Testis (tissue), 3 donors: ENCODE data around the gene CLPTM1L. TPM values are rescaled to one million over a fixed set of nuclear protein-coding genes. Genes with fewer than 3 reads are reported as not detected.

Source experiments
- DNase-seq: peaks from one replicate; pipeline ENCODE4 v3.0.0-alpha.2; 2019
- H3K27ac ChIP-seq, 2 donors: fragments of 200-600 bp; sonication (generic); one replicate each; pipeline ENCODE4 v1.5.1; 2019
- H3K27me3 ChIP-seq: fragments of 200-600 bp; sonication (generic); one replicate; pipeline ENCODE4 v1.5.1; 2019
- H3K36me3 ChIP-seq: fragments of 200-600 bp; sonication (generic); one replicate; pipeline ENCODE4 v1.5.1; 2017; ENCODE audit warnings: low read depth; ENCODE audit errors: missing control alignments
- H3K4me1 ChIP-seq: fragments of 200-600 bp; sonication (generic); one replicate; pipeline ENCODE4 v1.5.1; 2019
- H3K4me3 ChIP-seq, 2 donors: fragments of 200-600 bp; sonication (generic); one replicate each; pipeline ENCODE4 v1.5.1; 2017 to 2019
- H3K9me3 ChIP-seq: fragments of 200-600 bp; sonication (generic); one replicate; pipeline ENCODE4 v1.5.1; 2017
- CTCF ChIP-seq, 3 experiments: fragments of 450-650 bp in 2 of 3; fragments of 200-600 bp in 1 of 3; sonication (generic) in 1 of 3; IDR thresholded peaks; one replicate each; pipeline ENCODE4 v1.5.1; 2016 to 2019; ENCODE audit warnings: antibody characterized with exemption in 3 of 3, mild to moderate bottlenecking in 2 of 3, moderate library complexity in 1 of 3
- POLR2A ChIP-seq: fragments of 450-650 bp; IDR thresholded peaks from one replicate; pipeline ENCODE4 v1.6.1; 2017; ENCODE audit warnings: antibody characterized with exemption, mild to moderate bottlenecking, moderate library complexity
- WGBS, 2 donors: methylation state at CpG; one replicate each; pipeline ENCODE4 v1.1.5; 2018; 5-methylcytosine and 5-hydroxymethylcytosine counted together
- intact Hi-C: fragments of 100-400 bp; cut with DNase I; formaldehyde crosslinking; loops from one replicate; pipeline ENCODE4 v1.15.1; 2023; ENCODE audit warnings: low total_unique reads
- polyA plus RNA-seq: library from polyadenylated mRNA; stranded (reverse); fragments of 350-450 nt; fragmentation: Illumina TruSeq; extraction: RNeasy Lipid Tissue Mini Kit (QIAGEN cat#74804); gene quantifications from one replicate; pipeline ENCODE4 v1.2.3, GENCODE V29; 2014; ENCODE audit warnings: low read depth, low replicate concordance; ENCODE audit not compliant: insufficient read depth
- total RNA-seq, 2 donors: library from RNA; depleted of rRNA; stranded (reverse); fragments of >200 nt; gene quantifications; one replicate each; pipeline ENCODE4 v1.2.3, GENCODE V29; 2016

CLPTM1L gene
- total and polyA plus RNA-seq, 3 donors from 2014 or later: 148 to 170 (median 150) TPM

DNA sequence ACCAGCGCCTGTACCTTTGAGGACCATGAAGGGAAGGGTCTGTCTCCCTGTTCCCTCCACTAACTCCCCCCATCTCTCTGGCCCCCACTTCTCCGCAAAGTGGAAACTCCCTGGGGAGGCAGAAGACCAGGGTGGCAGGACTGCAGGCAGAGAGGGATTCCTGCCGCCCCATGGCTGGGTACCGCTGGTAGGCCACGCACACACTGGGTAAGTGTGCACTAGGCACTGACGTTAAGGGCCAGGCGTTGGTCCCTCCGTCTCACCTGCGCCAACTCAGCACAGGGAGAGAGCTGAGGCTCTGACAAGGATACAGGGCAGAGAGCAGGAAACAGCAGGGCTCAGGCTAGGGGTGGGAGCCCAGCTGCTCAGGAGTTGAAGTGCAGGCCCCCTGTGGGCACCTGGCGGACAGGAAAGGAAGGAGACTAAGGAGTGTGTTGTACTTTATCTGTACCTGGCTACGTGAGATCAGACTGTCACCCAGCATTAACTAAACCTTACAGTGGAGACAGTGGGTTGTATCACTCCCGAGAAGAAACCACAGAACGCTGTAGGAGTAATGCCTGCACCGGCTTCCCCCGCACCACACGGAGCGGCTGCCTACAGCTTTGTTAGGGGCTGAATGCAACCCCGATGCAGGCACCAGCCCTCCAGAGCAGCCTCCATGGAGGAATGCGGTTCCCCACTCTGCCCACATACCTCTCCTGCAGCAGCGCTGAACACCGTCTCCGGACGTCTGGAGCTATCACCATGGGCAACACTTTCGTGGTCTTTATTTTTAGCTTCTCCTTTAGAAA is 34.2 kb upstream of the CLPTM1L start:
- H3K9me3 ChIP-seq: no peaks in the 10 kb centered on the region
- no peak overlapping the region for H3K27ac ChIP-seq
- no peaks in the 10 kb centered on the region for H3K27me3 ChIP-seq
- peak overlapping the region in 1 of 2 donors; percentile 20 for H3K4me3 ChIP-seq
- H3K4me1 ChIP-seq: no peaks in the 10 kb centered on the region
- no peaks in the 10 kb centered on the region for H3K36me3 ChIP-seq
- WGBS, 2 donors: 55 to 80% methylated on average over 20 to 24 of the region's 24 CpGs
- TF ChIP-seq CTCF (IDR thresholded peaks at IDR 0.05): no peak
- no peak for TF ChIP-seq POLR2A
- intact Hi-C loops: no loop called here
- DNase-seq: no peak

DNA sequence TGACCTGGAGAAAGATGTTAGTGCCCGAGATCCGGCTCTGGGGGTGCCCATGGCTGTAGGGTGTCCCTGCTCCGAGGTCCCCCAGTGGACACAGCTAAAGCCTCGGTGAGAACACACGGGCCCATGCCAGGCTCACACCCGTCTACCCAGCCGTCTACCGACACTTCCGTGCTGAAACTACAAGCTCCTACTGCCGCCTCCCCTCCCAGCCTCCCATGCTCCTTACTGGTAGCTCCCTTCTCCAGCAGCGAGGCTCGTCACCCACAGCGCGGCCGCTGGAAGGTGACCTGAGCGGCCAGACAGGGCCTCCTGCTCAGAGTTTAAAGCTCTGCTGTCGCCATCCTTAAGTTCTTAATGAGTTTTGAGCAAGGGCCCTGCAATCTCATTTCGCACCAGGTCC is 33.2 kb upstream of the CLPTM1L start:
- H3K27ac ChIP-seq: no peak overlapping the region
- no peaks in the 10 kb centered on the region for H3K36me3 ChIP-seq
- DNase-seq: no peak
- TF ChIP-seq CTCF (IDR thresholded peaks at IDR 0.05) (no peak), POLR2A (no peak)
- peak overlapping the region in 1 of 2 donors; percentile 20 for H3K4me3 ChIP-seq
- H3K9me3 ChIP-seq: no peaks in the 10 kb centered on the region
- intact Hi-C loops: no loop called here
- WGBS, 2 donors: 65 to 82% methylated on average over 12 to 18 of the region's 18 CpGs
- H3K4me1 ChIP-seq: no peaks in the 10 kb centered on the region
- no peaks in the 10 kb centered on the region for H3K27me3 ChIP-seq

- Histone ChIP-seq H3K36me3 (no peaks in the 10 kb centered on the region), H3K9me3 (no peaks in the 10 kb centered on the region), H3K4me3 (no peak overlapping the region), H3K4me1 (no peaks in the 10 kb centered on the region), H3K27me3 (no peaks in the 10 kb centered on the region), H3K27ac (no peak overlapping the region)
- TF ChIP-seq POLR2A: no peak
- TF ChIP-seq CTCF (IDR thresholded peaks at IDR 0.05): no peak
- DNase-seq: no peak
- 39 to 47% methylated on average over 3 of the region's 3 CpGs for WGBS, 2 donors
- intact Hi-C loops: no loop called here
Measured at GRCh38 chr5:1376981-1377380, 32.1 kb upstream of the CLPTM1L start.

DNA sequence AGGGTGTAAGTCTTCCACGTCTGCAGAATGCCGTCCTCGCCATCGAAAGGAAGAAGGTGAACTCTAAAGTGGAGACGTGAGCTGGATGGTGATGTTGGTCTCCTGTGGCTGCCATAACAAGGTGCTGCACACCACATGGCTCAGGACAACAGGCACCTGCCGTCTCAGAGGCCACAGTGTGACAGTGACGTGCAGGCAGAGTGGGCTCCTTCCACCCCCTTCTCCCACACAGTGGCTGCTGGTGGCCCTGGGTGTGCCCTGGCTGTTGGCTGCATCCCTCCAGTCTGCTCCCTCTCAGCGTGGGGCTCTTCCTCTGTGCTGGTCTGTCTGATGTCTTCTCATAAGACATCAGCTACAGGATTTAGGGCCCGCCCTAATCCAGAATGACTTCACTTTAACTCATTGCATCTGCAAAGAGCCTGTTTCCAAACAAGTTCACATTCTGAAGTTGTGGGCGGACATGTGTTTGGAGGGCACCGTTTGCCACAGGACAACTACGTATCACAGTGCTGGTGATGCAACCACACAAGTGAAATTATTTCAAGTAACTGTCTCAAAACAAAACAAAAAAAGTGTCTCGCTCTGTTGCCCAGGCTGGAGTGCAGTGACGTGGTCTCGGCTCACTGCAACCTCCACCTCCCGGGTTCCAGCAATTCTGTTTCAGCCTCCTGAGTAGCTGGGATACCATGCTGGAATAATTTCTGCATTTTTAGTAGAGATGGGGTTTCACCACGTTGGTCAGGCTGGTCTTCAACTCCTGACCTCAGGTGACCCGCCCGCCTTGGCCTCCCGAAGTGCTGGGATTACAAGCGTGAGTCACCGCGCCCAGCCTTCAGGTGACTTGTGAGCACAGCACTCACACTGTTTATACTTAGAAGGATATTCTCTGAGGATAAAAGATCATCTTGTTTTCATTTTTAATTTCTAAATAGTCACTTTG is 31.2 kb upstream of the CLPTM1L start:
- H3K4me1 ChIP-seq: no peaks in the 10 kb centered on the region
- intact Hi-C loops: no loop called here
- TF ChIP-seq CTCF (IDR thresholded peaks at IDR 0.05) (no peak), POLR2A (no peak)
- no peak for DNase-seq
- H3K36me3 ChIP-seq: no peaks in the 10 kb centered on the region
- no peaks in the 10 kb centered on the region for H3K27me3 ChIP-seq
- no peak overlapping the region for H3K4me3 ChIP-seq
- no peak overlapping the region for H3K27ac ChIP-seq
- H3K9me3 ChIP-seq: no peaks in the 10 kb centered on the region
- 84 to 86% methylated on average over 23 of the region's 23 CpGs for WGBS, 2 donors
